Endothelial cell of umbilical vein (primary cell): ENCODE data around the gene STK11IP. TPM values are rescaled to one million over a fixed set of nuclear protein-coding genes. Genes with fewer than 3 reads are reported as not detected.

Experiments used
- BruUV-seq: library from RNA; stranded (reverse); fragments of 400-500 nt; replicated peaks from 2 replicates; lab custom pipeline; 2021; lab: Mats Ljungman, UMichigan
- CTCF ChIA-PET: fragments of 300-600, 350-600 bp; sonication (Branson Sonifier 250); formaldehyde crosslinking; loops from one replicate; lab custom pipeline; 2021; ENCODE audit warnings: antibody characterized with exemption, inconsistent platforms; lab: Charles Lee
- POLR2A ChIA-PET: fragments of 300-600, 350-600 bp; sonication (Branson Sonifier 250); formaldehyde crosslinking; loops from one replicate; lab custom pipeline; 2021; ENCODE audit warnings: antibody characterized with exemption, inconsistent platforms; lab: Charles Lee
- DNase-seq: peaks from one replicate; pipeline ENCODE4 v3.0.0-alpha.2; 2011; ENCODE audit warnings: low read depth, low spot score
- FAIRE-seq: peaks from 2 replicates; lab custom pipeline; 2011; peaks lifted over from hg19 to GRCh38; lab: Jason Lieb, UNC
- H2AFZ ChIP-seq: 2 replicates; pipeline ENCODE4 v1.6.0; 2012; ENCODE audit warnings: low read depth, low read length, control low read depth, inconsistent platforms
- H3K27ac ChIP-seq: 2 replicates; pipeline ENCODE4 v1.5.1; 2011; ENCODE audit warnings: low read depth, mild to moderate bottlenecking, control low read depth, low read length, moderate library complexity; ENCODE audit not compliant: insufficient read depth
- H3K27me3 ChIP-seq, 2 experiments: 2 replicates each; pipeline versions ENCODE4 v1.6.0 to v1.6.1; 2011; ENCODE audit warnings: low read length in 2 of 2, mixed read lengths in 1 of 2; ENCODE audit not compliant: control insufficient read depth in 2 of 2, insufficient read depth in 2 of 2
- H3K36me3 ChIP-seq, 2 experiments: 2 replicates in 1 of 2; 3 replicates in 1 of 2; pipeline ENCODE4 v1.5.1; 2011; ENCODE audit warnings: low read length in 2 of 2, mild to moderate bottlenecking in 1 of 2, moderate library complexity in 1 of 2; ENCODE audit not compliant: control insufficient read depth in 2 of 2, insufficient read depth in 2 of 2; ENCODE audit errors: extremely low read depth in 1 of 2
- H3K4me1 ChIP-seq: 3 replicates; pipeline ENCODE4 v1.5.1; 2011; ENCODE audit warnings: mild to moderate bottlenecking, low read length; ENCODE audit not compliant: control insufficient read depth, insufficient read depth; ENCODE audit errors: extremely low read depth
- H3K4me2 ChIP-seq: 2 replicates; pipeline ENCODE4 v1.6.1; 2011; ENCODE audit warnings: low read length, control low read depth, mixed read lengths; ENCODE audit not compliant: insufficient read depth
- H3K4me3 ChIP-seq, 3 experiments: fragments of 200-600 bp in 1 of 3; sonication (generic), shearing (Covaris generic) in 1 of 3; replicated peaks in 1 of 3; 2 replicates each; pipeline ENCODE4 v1.5.1; 2011 to 2016; ENCODE audit warnings: control low read depth in 3 of 3, low read length in 3 of 3, mild to moderate bottlenecking in 2 of 3, inconsistent platforms in 1 of 3, low read depth in 1 of 3, moderate library complexity in 1 of 3; ENCODE audit not compliant: insufficient read depth in 1 of 3
- H3K79me2 ChIP-seq: 2 replicates; pipeline ENCODE4 v1.6.0; 2012; ENCODE audit warnings: low read length, inconsistent platforms; ENCODE audit not compliant: control insufficient read depth, insufficient read depth
- H3K9ac ChIP-seq: replicated peaks from 2 replicates; pipeline ENCODE3; 2011; ENCODE audit warnings: low read length, control low read depth; ENCODE audit not compliant: insufficient read depth; ENCODE audit errors: extremely low read depth
- H3K9me1 ChIP-seq: replicated peaks from 3 replicates; pipeline ENCODE4 v1.6.0; 2011; ENCODE audit warnings: mild to moderate bottlenecking, low read length; ENCODE audit not compliant: control insufficient read depth, insufficient read depth; ENCODE audit errors: extremely low read depth
- H3K9me3 ChIP-seq: replicated peaks from 2 replicates; pipeline ENCODE4 v1.5.1; 2012; ENCODE audit warnings: low read length, inconsistent platforms; ENCODE audit not compliant: control insufficient read depth, insufficient read depth
- H4K20me1 ChIP-seq: replicated peaks from 2 replicates; pipeline ENCODE3; 2011; ENCODE audit warnings: mild to moderate bottlenecking, low read length; ENCODE audit not compliant: control insufficient read depth, insufficient read depth; ENCODE audit errors: extremely low read depth
- EZH2 ChIP-seq: IDR thresholded peaks from 2 replicates; pipeline ENCODE4 v1.6.1; 2012; ENCODE audit warnings: borderline replicate concordance, low read depth, mild to moderate bottlenecking, moderate library complexity, low read length, inconsistent platforms; ENCODE audit not compliant: severe bottlenecking
- FOS ChIP-seq: IDR thresholded peaks from 2 replicates; pipeline ENCODE4 v1.6.1; 2011; ENCODE audit warnings: mild to moderate bottlenecking, low read length, moderate library complexity, borderline replicate concordance; ENCODE audit not compliant: insufficient read depth
- GATA2 ChIP-seq: IDR thresholded peaks from 2 replicates; pipeline ENCODE4 v1.7.0; 2011; ENCODE audit warnings: low read depth, mild to moderate bottlenecking, moderate library complexity, mixed read lengths, low read length; ENCODE audit not compliant: insufficient read length, insufficient read depth
- JUN ChIP-seq: IDR thresholded peaks from 2 replicates; pipeline ENCODE4 v1.6.1; 2011; ENCODE audit warnings: borderline replicate concordance, low read depth; ENCODE audit not compliant: insufficient read length, insufficient read depth
- MYC ChIP-seq: IDR thresholded peaks from one replicate; pipeline ENCODE4 v1.6.1; 2011; ENCODE audit warnings: mild to moderate bottlenecking, low read depth, low read length
- POLR2A ChIP-seq: IDR thresholded peaks from 2 replicates; pipeline ENCODE4 v1.6.1; 2012; ENCODE audit warnings: low read depth, mild to moderate bottlenecking, control low read depth, low read length
- POLR2AphosphoS5 ChIP-seq: IDR thresholded peaks from 2 replicates; pipeline ENCODE4 v1.6.1; 2012; ENCODE audit warnings: low read depth, mild to moderate bottlenecking, control low read depth, low read length, moderate library complexity; ENCODE audit not compliant: insufficient read depth
- dilution Hi-C: fragments of 300-500 bp; cut with MboI; formaldehyde crosslinking; loops from one replicate; pipeline ENCODE4 v1.15.0; 2019; ENCODE audit warnings: low sequenced_read_pairs; ENCODE audit not compliant: extremely low pct_ligation_motif_present
- intact Hi-C: fragments of 100-400 bp; cut with micrococcal nuclease; formaldehyde crosslinking; loops from one replicate; pipeline ENCODE4 v1.10.0; 2022
- polyA plus RNA-seq, 4 experiments: library from polyadenylated mRNA; depleted of rRNA in 3 of 4; stranded (reverse) in 3 of 4; unstranded in 1 of 4; fragments of >200 nt; gene quantifications; 2 replicates each; pipeline versions ENCODE4 v1.2.1 to v1.2.3, GENCODE V29; 2011 to 2012; ENCODE audit warnings: missing spikeins in 1 of 4
- total RNA-seq: library from RNA; stranded (reverse); gene quantifications from 2 replicates; pipeline ENCODE4 v1.2.3, GENCODE V29; 2021
- TF ChIP-seq, protein P1 (sequence below): IDR thresholded peaks from 2 replicates; pipeline ENCODE4 v1.6.1; 2011; ENCODE audit not compliant: insufficient read depth, insufficient read length
- TF ChIP-seq, protein P2 (sequence below), 2 donors: IDR thresholded peaks; 1 replicate in 1 of 2; 2 replicates in 1 of 2; pipeline ENCODE4 v1.5.1; 2011; ENCODE audit warnings: low read length in 2 of 2, mild to moderate bottlenecking in 2 of 2, moderate library complexity in 2 of 2, control low read depth in 1 of 2, inconsistent platforms in 1 of 2, low read depth in 1 of 2; ENCODE audit not compliant: insufficient read depth in 1 of 2; ENCODE audit errors: extremely low read depth in 1 of 2

The STK11IP gene
- total and polyA plus RNA-seq, 2 donors (not counting 3 experiments of a cell fraction or from before 2014, with no cell fraction given) = 17.7 to 19.2 TPM

DNA sequence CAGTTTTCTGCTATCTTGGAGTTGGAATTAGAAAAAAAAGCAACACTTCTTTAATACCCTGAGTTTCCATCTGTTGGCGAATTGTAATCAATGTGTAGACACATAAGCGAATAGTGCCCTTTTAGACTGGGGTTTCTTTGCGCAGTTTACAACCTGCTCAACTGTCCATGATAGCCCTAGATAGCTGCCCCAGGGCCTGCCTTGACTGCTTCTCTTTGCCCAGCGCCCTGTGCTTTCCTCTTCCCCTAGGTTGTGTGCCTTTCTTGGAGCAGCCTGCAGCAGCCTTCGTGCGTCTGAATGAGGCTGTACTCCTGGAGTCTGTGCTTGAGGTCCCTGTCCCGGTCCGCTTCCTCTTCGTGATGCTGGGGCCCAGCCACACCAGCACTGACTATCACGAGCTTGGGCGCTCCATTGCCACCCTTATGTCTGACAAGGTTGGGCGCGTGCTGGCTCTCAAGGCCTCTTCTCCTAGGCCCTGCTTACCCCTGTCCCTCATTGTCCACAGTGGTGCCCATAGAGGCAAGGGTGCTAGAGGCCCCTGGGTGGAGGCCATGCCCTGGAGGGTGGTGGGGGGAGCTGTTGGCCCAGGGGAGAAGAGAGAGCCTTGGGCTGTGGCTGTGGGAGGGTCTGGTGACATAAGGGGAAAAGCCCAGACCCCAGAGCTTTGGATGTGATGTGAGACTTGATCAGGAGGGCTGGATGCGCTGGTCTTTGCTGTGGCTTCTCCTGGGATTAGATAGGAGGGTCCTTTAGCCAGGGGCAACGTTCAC, 36.7 kb downstream of the STK11IP start:
- intact Hi-C loops (no loop called here), dilution Hi-C loops (no loop called here)
- POLR2A ChIA-PET = no interaction called here
- no peaks in the 10 kb centered on the region for H3K27me3 ChIP-seq
- no peak for TF ChIP-seq POLR2A
- no peak for TF ChIP-seq EZH2
- no peak for TF ChIP-seq GATA2
- TF ChIP-seq, protein P1, sequence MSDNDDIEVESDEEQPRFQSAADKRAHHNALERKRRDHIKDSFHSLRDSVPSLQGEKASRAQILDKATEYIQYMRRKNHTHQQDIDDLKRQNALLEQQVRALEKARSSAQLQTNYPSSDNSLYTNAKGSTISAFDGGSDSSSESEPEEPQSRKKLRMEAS = no peak
- TF ChIP-seq JUN = no peak
- TF ChIP-seq MYC = no peak
- no peak for TF ChIP-seq POLR2AphosphoS5
- TF ChIP-seq FOS = no peak
- TF ChIP-seq, protein P2, sequence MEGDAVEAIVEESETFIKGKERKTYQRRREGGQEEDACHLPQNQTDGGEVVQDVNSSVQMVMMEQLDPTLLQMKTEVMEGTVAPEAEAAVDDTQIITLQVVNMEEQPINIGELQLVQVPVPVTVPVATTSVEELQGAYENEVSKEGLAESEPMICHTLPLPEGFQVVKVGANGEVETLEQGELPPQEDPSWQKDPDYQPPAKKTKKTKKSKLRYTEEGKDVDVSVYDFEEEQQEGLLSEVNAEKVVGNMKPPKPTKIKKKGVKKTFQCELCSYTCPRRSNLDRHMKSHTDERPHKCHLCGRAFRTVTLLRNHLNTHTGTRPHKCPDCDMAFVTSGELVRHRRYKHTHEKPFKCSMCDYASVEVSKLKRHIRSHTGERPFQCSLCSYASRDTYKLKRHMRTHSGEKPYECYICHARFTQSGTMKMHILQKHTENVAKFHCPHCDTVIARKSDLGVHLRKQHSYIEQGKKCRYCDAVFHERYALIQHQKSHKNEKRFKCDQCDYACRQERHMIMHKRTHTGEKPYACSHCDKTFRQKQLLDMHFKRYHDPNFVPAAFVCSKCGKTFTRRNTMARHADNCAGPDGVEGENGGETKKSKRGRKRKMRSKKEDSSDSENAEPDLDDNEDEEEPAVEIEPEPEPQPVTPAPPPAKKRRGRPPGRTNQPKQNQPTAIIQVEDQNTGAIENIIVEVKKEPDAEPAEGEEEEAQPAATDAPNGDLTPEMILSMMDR (IDR thresholded peaks at IDR 0.05; ENCODE audit: extremely low read depth in 1 of 2, insufficient read depth in 1 of 2, low read depth in 1 of 2, low read length in 2 of 2) = no peak
- no peak for FAIRE-seq
- H4K20me1 ChIP-seq = no peaks in the 10 kb centered on the region
- H3K4me2 ChIP-seq = no peak overlapping the region
- no peak overlapping the region for H3K4me3 ChIP-seq
- no TSS peak for BruUV-seq
- CTCF ChIA-PET = interaction anchor here (1.2 kb wide), 1 partner anchor 139 kb away, joined by 3 read pairs; a partner anchor contains a TSS
- no peaks in the 10 kb centered on the region for H3K9me1 ChIP-seq
- H3K9me3 ChIP-seq = no peaks in the 10 kb centered on the region
- H3K4me1 ChIP-seq = no peaks in the 10 kb centered on the region
- H2AFZ ChIP-seq = no peak overlapping the region
- no peak for DNase-seq
- no peaks in the 10 kb centered on the region for H3K36me3 ChIP-seq
- no peaks in the 10 kb centered on the region for H3K79me2 ChIP-seq
- no peak overlapping the region for H3K27ac ChIP-seq
- H3K9ac ChIP-seq = no peak overlapping the region
